ENCODE data around the gene BRD2.

DNA sequence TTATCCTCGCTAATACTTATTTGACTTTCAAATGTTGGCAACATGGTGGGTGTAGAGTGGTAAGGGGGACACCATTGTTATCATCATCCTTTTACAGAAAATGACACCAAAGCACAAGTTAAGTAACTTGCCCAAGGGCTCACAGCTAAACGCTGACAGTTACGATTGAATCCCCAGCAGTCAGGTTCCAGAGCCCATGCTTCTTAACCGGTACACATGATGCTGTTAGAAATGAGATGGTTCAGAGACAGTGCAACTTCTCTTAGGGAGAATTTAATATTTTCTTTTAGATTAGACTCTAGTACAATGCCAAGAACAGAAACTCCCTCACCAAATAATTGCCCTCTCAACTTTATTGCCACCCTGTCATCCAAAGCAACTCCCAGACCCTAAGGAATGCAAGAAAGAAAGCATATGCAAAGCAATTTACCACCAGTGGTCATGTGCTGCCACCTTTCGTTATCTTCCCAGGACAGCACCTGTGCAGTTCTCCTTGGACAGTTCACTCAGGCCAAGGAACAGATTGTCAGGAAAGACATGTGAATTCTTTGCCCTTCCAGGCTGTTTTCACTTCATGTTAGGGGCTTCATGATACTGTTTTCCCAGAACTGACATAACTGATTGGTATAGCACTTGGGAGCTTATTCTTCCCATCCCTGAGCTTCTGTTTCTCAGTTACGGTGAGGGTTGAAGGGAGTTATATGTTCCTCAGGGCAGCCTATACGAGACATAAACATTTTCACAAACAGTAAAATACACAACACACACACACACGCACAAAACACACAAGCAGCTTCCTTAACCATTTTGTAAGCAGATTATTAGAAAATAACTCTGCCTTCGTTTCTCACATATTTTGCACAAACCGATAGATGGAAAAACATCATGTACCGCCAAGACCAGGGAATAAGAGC, 20.6 kb upstream of the BRD2 start:
- TF ChIP-seq CTCF (conservative IDR thresholded peaks at IDR 0.05; ENCODE audit: low read depth, low read length): peak; percentile 82
- TF ChIP-seq EZH2phosphoT487 (IDR thresholded peaks at IDR 0.05; ENCODE audit: borderline replicate concordance, low read length): no peak
